Caco-2 (cell line): ENCODE results near the gene ABCC1. TPM values are rescaled to one million over a fixed set of nuclear protein-coding genes. Genes with fewer than 3 reads are reported as not detected.

Source experiments
- BruUV-seq: library from RNA; stranded (reverse); fragments of 400-500 nt; replicated peaks from 2 replicates; lab custom pipeline; 2021; lab: Mats Ljungman, UMichigan
- CTCF ChIA-PET: fragments of 300-600 bp; sonication (Branson Sonifier 250); formaldehyde crosslinking; loops from one replicate; lab custom pipeline; 2022; ENCODE audit warnings: antibody characterized with exemption; lab: Charles Lee
- POLR2A ChIA-PET: fragments of 300-600 bp; sonication (Branson Sonifier 250); formaldehyde crosslinking; loops from one replicate; lab custom pipeline; 2022; ENCODE audit warnings: antibody characterized with exemption; lab: Charles Lee
- DNase-seq, 2 experiments: peaks; one replicate each; pipeline versions ENCODE4 v3.0.0 to v3.0.0-alpha.2; 2020 to 2022
- H3K27me3 ChIP-seq: replicated peaks from 2 replicates; pipeline ENCODE4 v1.6.0; 2011; ENCODE audit warnings: low read length; ENCODE audit not compliant: control insufficient read depth, insufficient read depth
- H3K36me3 ChIP-seq: 2 replicates; pipeline ENCODE4 v1.5.1; 2011; ENCODE audit warnings: low read length; ENCODE audit not compliant: control insufficient read depth, insufficient read depth
- H3K4me1 ChIP-seq: fragments of 250-450 bp; sonication (Bioruptor Pico); 2 replicates; pipeline ENCODE4 v1.5.1; 2020; ENCODE audit warnings: mild to moderate bottlenecking
- H3K4me3 ChIP-seq: 2 replicates; pipeline ENCODE4 v1.5.1; 2011; ENCODE audit warnings: low read depth, mild to moderate bottlenecking, control low read depth, low read length
- H3K9me3 ChIP-seq: fragments of 250-450 bp; sonication (Bioruptor Pico); 2 replicates; pipeline ENCODE4 v1.5.1; 2020; ENCODE audit warnings: mild to moderate bottlenecking, moderate library complexity
- H3K27ac Mint-ChIP-seq: one replicate; pipeline ENCODE4 v1.8.0; 2022; ENCODE audit warnings: mixed read lengths; ENCODE audit not compliant: unreplicated experiment
- H3K27me3 Mint-ChIP-seq: one replicate; pipeline ENCODE4 v1.8.0; 2022; ENCODE audit warnings: mixed read lengths; ENCODE audit not compliant: insufficient read depth, unreplicated experiment
- H3K36me3 Mint-ChIP-seq: one replicate; pipeline ENCODE4 v1.8.0; 2022; ENCODE audit warnings: mild to moderate bottlenecking, mixed read lengths; ENCODE audit not compliant: insufficient read depth, unreplicated experiment
- H3K4me1 Mint-ChIP-seq: one replicate; pipeline ENCODE4 v1.8.0; 2022; ENCODE audit warnings: low read depth, mixed read lengths; ENCODE audit not compliant: unreplicated experiment
- H3K4me3 Mint-ChIP-seq: one replicate; pipeline ENCODE4 v1.8.0; 2022; ENCODE audit warnings: mild to moderate bottlenecking, moderate library complexity, mixed read lengths; ENCODE audit not compliant: unreplicated experiment
- H3K9me3 Mint-ChIP-seq: one replicate; pipeline ENCODE4 v1.8.0; 2022; ENCODE audit warnings: mixed read lengths; ENCODE audit not compliant: unreplicated experiment
- intact Hi-C: fragments of 100-400 bp; cut with micrococcal nuclease; formaldehyde crosslinking; loops from one replicate; pipeline ENCODE4 v1.10.0; 2022; ENCODE audit not compliant: unreplicated experiment
- total RNA-seq: library from RNA; stranded (reverse); gene quantifications from 2 replicates; pipeline ENCODE4 v1.2.3, GENCODE V29; 2022
- TF ChIP-seq, protein P1 (sequence below), 2 experiments: fragments of 200-600 bp in 1 of 2; IDR thresholded peaks; 1 replicate in 1 of 2; 2 replicates in 1 of 2; pipeline versions ENCODE4 v1.5.1 to v1.8.0; 2011 to 2022; ENCODE audit warnings: antibody characterized with exemption in 1 of 2, control low read depth in 1 of 2, inconsistent platforms in 1 of 2, low read depth in 1 of 2, low read length in 1 of 2, mild to moderate bottlenecking in 1 of 2, moderate library complexity in 1 of 2; ENCODE audit not compliant: insufficient read depth in 1 of 2, severe bottlenecking in 1 of 2, unreplicated experiment in 1 of 2

Gene ABCC1
- total RNA-seq, 1 experiment from 2014 or later = 22.3 TPM

DNA sequence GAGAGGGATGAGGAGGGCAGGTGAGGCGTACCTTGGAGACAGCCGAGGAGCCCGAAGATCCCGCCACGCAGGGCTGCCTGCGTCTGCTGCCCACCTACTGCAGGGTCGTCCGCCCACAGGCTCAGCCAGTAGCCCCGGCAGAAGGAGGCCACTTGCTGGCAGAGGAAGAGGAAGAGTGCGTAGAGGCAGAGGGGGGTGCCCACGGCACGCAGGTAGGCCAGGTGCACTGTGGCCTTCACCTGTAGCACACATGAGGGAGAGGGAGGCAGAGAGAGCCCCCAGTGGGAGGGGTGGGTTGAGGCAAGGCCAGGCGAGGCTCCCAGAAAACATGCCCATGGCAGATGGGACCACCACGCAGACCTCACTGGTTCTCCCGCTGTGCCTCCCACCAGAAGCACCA lies 220.2 kb downstream of the ABCC1 start:
- no peaks in the 10 kb centered on the region for H3K27me3 ChIP-seq
- no peak overlapping the region for H3K4me3 ChIP-seq
- H3K27me3 Mint-ChIP-seq = no peaks in the 10 kb centered on the region
- CTCF ChIA-PET = interaction anchor here (0.6 kb wide), 1 partner anchor 17 kb away, joined by 3 read pairs; no protein-coding TSS in a partner anchor
- H3K36me3 Mint-ChIP-seq = peaks cover 45% of the 10 kb centered on the region
- no peak overlapping the region for H3K4me3 Mint-ChIP-seq
- intact Hi-C loops = no loop called here
- H3K9me3 Mint-ChIP-seq = no peaks in the 10 kb centered on the region
- TF ChIP-seq, protein P1, sequence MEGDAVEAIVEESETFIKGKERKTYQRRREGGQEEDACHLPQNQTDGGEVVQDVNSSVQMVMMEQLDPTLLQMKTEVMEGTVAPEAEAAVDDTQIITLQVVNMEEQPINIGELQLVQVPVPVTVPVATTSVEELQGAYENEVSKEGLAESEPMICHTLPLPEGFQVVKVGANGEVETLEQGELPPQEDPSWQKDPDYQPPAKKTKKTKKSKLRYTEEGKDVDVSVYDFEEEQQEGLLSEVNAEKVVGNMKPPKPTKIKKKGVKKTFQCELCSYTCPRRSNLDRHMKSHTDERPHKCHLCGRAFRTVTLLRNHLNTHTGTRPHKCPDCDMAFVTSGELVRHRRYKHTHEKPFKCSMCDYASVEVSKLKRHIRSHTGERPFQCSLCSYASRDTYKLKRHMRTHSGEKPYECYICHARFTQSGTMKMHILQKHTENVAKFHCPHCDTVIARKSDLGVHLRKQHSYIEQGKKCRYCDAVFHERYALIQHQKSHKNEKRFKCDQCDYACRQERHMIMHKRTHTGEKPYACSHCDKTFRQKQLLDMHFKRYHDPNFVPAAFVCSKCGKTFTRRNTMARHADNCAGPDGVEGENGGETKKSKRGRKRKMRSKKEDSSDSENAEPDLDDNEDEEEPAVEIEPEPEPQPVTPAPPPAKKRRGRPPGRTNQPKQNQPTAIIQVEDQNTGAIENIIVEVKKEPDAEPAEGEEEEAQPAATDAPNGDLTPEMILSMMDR (IDR thresholded peaks at IDR 0.05; ENCODE audit: insufficient read depth in 1 of 2, low read depth in 1 of 2, low read length in 1 of 2, severe bottlenecking in 1 of 2, unreplicated experiment in 1 of 2) = no peak
- POLR2A ChIA-PET = no interaction called here
- no peaks in the 10 kb centered on the region for H3K9me3 ChIP-seq
- H3K36me3 ChIP-seq = peaks cover 4% of the 10 kb centered on the region
- H3K4me1 Mint-ChIP-seq = no peaks in the 10 kb centered on the region
- H3K4me1 ChIP-seq = no peaks in the 10 kb centered on the region
- no TSS peak for BruUV-seq
- H3K27ac Mint-ChIP-seq = no peak overlapping the region
- DNase-seq = no peak

DNA sequence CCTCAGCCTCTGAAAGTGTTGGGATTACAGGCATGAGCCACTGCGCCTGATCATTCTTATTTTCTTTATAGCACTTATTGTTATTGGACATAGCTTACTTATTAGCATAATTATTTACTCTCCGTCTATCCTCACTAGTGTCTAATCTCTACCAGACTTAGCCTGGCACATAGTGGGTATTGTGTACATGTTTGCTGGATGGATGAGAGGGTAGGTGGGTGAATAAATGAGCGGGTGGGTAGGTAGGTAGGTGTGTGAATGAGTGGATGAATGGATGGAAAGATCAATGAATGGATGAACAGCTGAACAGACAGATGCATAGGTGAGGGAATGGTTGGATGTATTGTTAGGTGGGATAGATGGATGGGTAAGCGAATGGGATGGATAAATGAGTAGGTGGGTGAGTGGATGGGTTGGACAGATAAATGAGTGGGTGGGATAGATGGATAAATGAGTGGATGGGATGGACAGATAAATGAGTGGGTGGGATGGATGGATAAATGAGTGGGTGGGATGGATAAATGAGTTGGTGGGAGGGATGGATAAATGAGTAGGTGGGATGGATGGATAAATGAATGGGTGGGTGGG lies 222.0 kb downstream of the ABCC1 start:
- H3K27me3 Mint-ChIP-seq = no peaks in the 10 kb centered on the region
- Histone ChIP-seq H3K27me3 (no peaks in the 10 kb centered on the region), H3K9me3 (no peaks in the 10 kb centered on the region), H3K4me3 (no peak overlapping the region), H3K4me1 (no peaks in the 10 kb centered on the region), H3K36me3 (peaks cover 3% of the 10 kb centered on the region)
- no peaks in the 10 kb centered on the region for H3K9me3 Mint-ChIP-seq
- no peaks in the 10 kb centered on the region for H3K4me1 Mint-ChIP-seq
- no peak overlapping the region for H3K4me3 Mint-ChIP-seq
- CTCF ChIA-PET = no interaction called here
- POLR2A ChIA-PET = no interaction called here
- BruUV-seq = no TSS peak
- intact Hi-C loops = no loop called here
- no peak for DNase-seq
- peaks cover 48% of the 10 kb centered on the region for H3K36me3 Mint-ChIP-seq
- TF ChIP-seq, protein P1 (IDR thresholded peaks at IDR 0.05; ENCODE audit: insufficient read depth in 1 of 2, low read depth in 1 of 2, low read length in 1 of 2, severe bottlenecking in 1 of 2, unreplicated experiment in 1 of 2) = no peak
- H3K27ac Mint-ChIP-seq = no peak overlapping the region

DNA sequence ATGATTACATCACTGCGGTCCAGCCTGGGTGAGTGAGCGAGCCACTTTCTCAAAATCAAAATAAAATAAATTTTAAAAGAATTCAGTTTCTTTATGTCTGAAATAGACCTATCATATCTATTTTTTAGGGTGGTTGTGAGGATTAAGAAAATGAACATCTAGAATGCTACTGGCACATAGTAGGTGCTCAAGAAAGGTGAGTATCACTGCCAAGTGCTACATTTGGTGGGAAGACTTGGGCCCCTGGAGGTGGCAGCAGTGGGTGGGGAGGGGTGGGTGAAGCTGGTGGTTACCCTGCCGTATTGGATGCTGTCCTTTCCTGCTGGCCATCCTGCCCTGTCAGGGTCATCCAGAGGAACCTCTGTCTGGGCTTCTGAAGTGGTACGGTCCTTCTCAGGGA lies 223.6 kb downstream of the ABCC1 start:
- ChIA-PET POLR2A (no interaction called here), CTCF (no interaction called here)
- DNase-seq = no peak
- Histone ChIP-seq H3K4me3 (no peak overlapping the region), H3K9me3 (no peaks in the 10 kb centered on the region), H3K27me3 (no peaks in the 10 kb centered on the region), H3K36me3 (peaks cover 6% of the 10 kb centered on the region), H3K4me1 (no peaks in the 10 kb centered on the region)
- H3K27ac Mint-ChIP-seq = no peak overlapping the region
- no peaks in the 10 kb centered on the region for H3K27me3 Mint-ChIP-seq
- BruUV-seq = no TSS peak
- peaks cover 48% of the 10 kb centered on the region for H3K36me3 Mint-ChIP-seq
- H3K4me1 Mint-ChIP-seq = no peaks in the 10 kb centered on the region
- no peak overlapping the region for H3K4me3 Mint-ChIP-seq
- peaks cover 7% of the 10 kb centered on the region for H3K9me3 Mint-ChIP-seq
- intact Hi-C loops = no loop called here
- TF ChIP-seq, protein P1 (IDR thresholded peaks at IDR 0.05; ENCODE audit: insufficient read depth in 1 of 2, low read depth in 1 of 2, low read length in 1 of 2, severe bottlenecking in 1 of 2, unreplicated experiment in 1 of 2) = no peak
